NCI-H2081 (cell line): Measurements from ENCODE around the gene ZNF668.

Source experiments
- DNase-seq, 2 experiments: peaks; one replicate each; lab custom pipeline; 2025; lab: John Stamatoyannopoulos, UW

The ZNF668 gene

GRCh38 chr16:31081428-31082351 is 7.7 kb upstream of the ZNF668 start:
- DNase-seq, result no peak

GRCh38 chr16:31080756-31081419 is 6.8 kb upstream of the ZNF668 start:
- no peak for DNase-seq

- no peak for DNase-seq
Observed at GRCh38 chr16:31080035-31080629, 6.1 kb upstream of the ZNF668 start.

GRCh38 chr16:31079342-31079944 is 5.4 kb upstream of the ZNF668 start:
- DNase-seq, result no peak

GRCh38 chr16:31078597-31079341 is 4.7 kb upstream of the ZNF668 start:
- DNase-seq, result no peak

GRCh38 chr16:31077592-31078396 is 3.8 kb upstream of the ZNF668 start:
- DNase-seq, result no peak

GRCh38 chr16:31077024-31077423 is 3.0 kb upstream of the ZNF668 start:
- DNase-seq, result no peak

GRCh38 chr16:31076319-31076718 is 2.3 kb upstream of the ZNF668 start:
- no peak for DNase-seq

- no peak for DNase-seq
Observed at GRCh38 chr16:31074814-31075183, 759 bp upstream of the ZNF668 start.

GRCh38 chr16:31073142-31073969 is 684 bp downstream of the ZNF668 start:
- peak; percentile 63 to 81 for DNase-seq

- DNase-seq, result peak in 1 of 2 experiments; percentile 33
Observed at GRCh38 chr16:31072540-31073141, 1.4 kb downstream of the ZNF668 start.

- DNase-seq, result peak in 1 of 2 experiments; percentile 15
Observed at GRCh38 chr16:31071861-31072260, 2.2 kb downstream of the ZNF668 start.

GRCh38 chr16:31067342-31067741 is 6.7 kb downstream of the ZNF668 start:
- no peak for DNase-seq

GRCh38 chr16:31064882-31065461 is 9.1 kb downstream of the ZNF668 start:
- no peak for DNase-seq

- DNase-seq, result no peak
Observed at GRCh38 chr16:31063843-31064611, 10.0 kb downstream of the ZNF668 start.

GRCh38 chr16:31063495-31063842 is 10.6 kb downstream of the ZNF668 start:
- DNase-seq, result no peak

GRCh38 chr16:31061813-31062440 is 12.1 kb downstream of the ZNF668 start:
- DNase-seq, result no peak
